ENCODE measurements around the gene TNFRSF4.

Gene TNFRSF4

GRCh38 chr1:1161683-1162079 lies 52.3 kb downstream of the TNFRSF4 start:
- no peak overlapping the region for H3K9ac ChIP-seq
- peaks cover 0 to 3% (median 0%) of the 10 kb centered on the region in 11 experiments; a peak in 1 of 22 replicates for H4K20me1 ChIP-seq
- H3K9me3 ChIP-seq (replicated peaks in 1 of 11), result no peaks in the 10 kb centered on the region
- H3K4me1 ChIP-seq, result peaks cover 20 to 65% (median 50%) of the 10 kb centered on the region in 10 experiments
- no peak overlapping the region for H3K27ac ChIP-seq
- H3K27me3 ChIP-seq, result peaks cover 30 to 40% (median 35%) of the 10 kb centered on the region in 11 experiments
- no peak for TF ChIP-seq Cebpa-rat (IDR thresholded peaks at IDR 0.05)
- H3K36me3 ChIP-seq, result no peaks in the 10 kb centered on the region
- H3K4me2 ChIP-seq, result no peak overlapping the region
- H3K4me3 ChIP-seq, result no peak overlapping the region
